H9 (cell line): ENCODE results near the gene RBFOX1. TPM values are rescaled to one million over a fixed set of nuclear protein-coding genes. Genes with fewer than 3 reads are reported as not detected.

Source experiments
- DNase-seq: peaks from one replicate; pipeline ENCODE4 v3.0.0-alpha.2; 2017
- H2AFZ ChIP-seq: one replicate; pipeline ENCODE4 v1.6.1; 2013; ENCODE audit warnings: mild to moderate bottlenecking, low read length, control low read depth, moderate library complexity
- H2AK5ac ChIP-seq: 2 replicates; pipeline ENCODE4 v1.6.1; 2013; ENCODE audit warnings: low read length, control low read depth, mixed read lengths; ENCODE audit not compliant: insufficient read length
- H2BK120ac ChIP-seq: one replicate; pipeline ENCODE4 v1.6.1; 2013; ENCODE audit warnings: low read depth, mild to moderate bottlenecking, low read length, control low read depth, inconsistent platforms; ENCODE audit not compliant: poor library complexity, severe bottlenecking
- H2BK12ac ChIP-seq: 2 replicates; pipeline ENCODE4 v1.6.1; 2013; ENCODE audit warnings: low read length, control low read depth, mixed read lengths, low read depth; ENCODE audit not compliant: insufficient read length
- H2BK15ac ChIP-seq: 2 replicates; pipeline ENCODE4 v1.6.1; 2013; ENCODE audit warnings: low read depth, low read length, control low read depth
- H2BK20ac ChIP-seq: one replicate; pipeline ENCODE4 v1.6.1; 2013; ENCODE audit warnings: low read depth, mild to moderate bottlenecking, low read length, control low read depth, inconsistent platforms; ENCODE audit not compliant: poor library complexity, severe bottlenecking
- H2BK5ac ChIP-seq: 2 replicates; pipeline ENCODE4 v1.6.1; 2013; ENCODE audit warnings: low read length, control low read depth, mixed read lengths; ENCODE audit not compliant: insufficient read length
- H3K14ac ChIP-seq: 2 replicates; pipeline ENCODE4 v1.6.1; 2013; ENCODE audit warnings: low read length, control low read depth; ENCODE audit not compliant: insufficient read depth
- H3K18ac ChIP-seq: 2 replicates; pipeline ENCODE4 v1.6.1; 2013; ENCODE audit warnings: low read depth, mild to moderate bottlenecking, mixed read lengths, low read length, control low read depth; ENCODE audit not compliant: insufficient read length
- H3K23ac ChIP-seq: 2 replicates; pipeline ENCODE4 v1.6.1; 2013; ENCODE audit warnings: low read length, control low read depth, mixed read lengths, low read depth; ENCODE audit not compliant: insufficient read length
- H3K23me2 ChIP-seq: 2 replicates; pipeline ENCODE4 v1.6.1; 2013; ENCODE audit warnings: low read depth, mild to moderate bottlenecking, mixed read lengths, low read length, control low read depth; ENCODE audit not compliant: insufficient read length, poor library complexity, severe bottlenecking
- H3K27ac ChIP-seq: 2 replicates; pipeline ENCODE4 v1.5.1; 2013; ENCODE audit warnings: low read length, control low read depth, mixed read lengths, low read depth; ENCODE audit not compliant: insufficient read length
- H3K27me3 ChIP-seq: 2 replicates; pipeline ENCODE4 v1.6.1; 2013; ENCODE audit warnings: low read length, control low read depth, inconsistent platforms; ENCODE audit not compliant: insufficient read depth
- H3K4ac ChIP-seq: 2 replicates; pipeline ENCODE4 v1.6.1; 2013; ENCODE audit warnings: low read depth, mild to moderate bottlenecking, control low read depth, inconsistent platforms, low read length, moderate library complexity
- H3K4me1 ChIP-seq: 2 replicates; pipeline ENCODE4 v1.6.1; 2013; ENCODE audit warnings: low read length, control low read depth, inconsistent platforms; ENCODE audit not compliant: insufficient read depth
- H3K4me2 ChIP-seq: 2 replicates; pipeline ENCODE4 v1.6.1; 2013; ENCODE audit warnings: low read length, control low read depth, mixed read lengths; ENCODE audit not compliant: insufficient read length, insufficient read depth
- H3K56ac ChIP-seq: 2 replicates; pipeline ENCODE4 v1.6.1; 2013; ENCODE audit warnings: low read depth, mild to moderate bottlenecking, mixed read lengths, low read length, control low read depth; ENCODE audit not compliant: insufficient read length
- H3K79me1 ChIP-seq: 2 replicates; pipeline ENCODE4 v1.6.1; 2013; ENCODE audit warnings: low read depth, mild to moderate bottlenecking, moderate library complexity, low read length, control low read depth, inconsistent platforms; ENCODE audit not compliant: insufficient read depth, poor library complexity, severe bottlenecking
- H3K79me2 ChIP-seq: 2 replicates; pipeline ENCODE4 v1.6.1; 2013; ENCODE audit warnings: low read length, control low read depth, inconsistent platforms; ENCODE audit not compliant: insufficient read depth
- H3K9ac ChIP-seq: 2 replicates; pipeline ENCODE4 v1.6.1; 2013; ENCODE audit warnings: low read length, control low read depth, mixed read lengths; ENCODE audit not compliant: insufficient read length; ENCODE audit errors: extremely low read depth
- H3K9me3 ChIP-seq: one replicate; pipeline ENCODE4 v1.6.1; 2013; ENCODE audit warnings: low read depth, low read length, inconsistent platforms; ENCODE audit not compliant: control insufficient read depth
- H3T11ph ChIP-seq: one replicate; pipeline ENCODE4 v1.6.1; 2013; ENCODE audit warnings: mild to moderate bottlenecking, low read length, control low read depth, inconsistent platforms
- H4K20me1 ChIP-seq: one replicate; pipeline ENCODE4 v1.6.1; 2013; ENCODE audit not compliant: control insufficient read depth, insufficient read length, insufficient read depth
- H4K5ac ChIP-seq: 2 replicates; pipeline ENCODE4 v1.6.1; 2013; ENCODE audit warnings: low read depth, mild to moderate bottlenecking, mixed read lengths, low read length, control low read depth; ENCODE audit not compliant: insufficient read length
- H4K8ac ChIP-seq: replicated peaks from 2 replicates; pipeline ENCODE4 v1.6.1; 2013; ENCODE audit warnings: low read length, control low read depth, mixed read lengths, low read depth; ENCODE audit not compliant: insufficient read length
- H4K91ac ChIP-seq: 2 replicates; pipeline ENCODE4 v1.6.1; 2013; ENCODE audit warnings: low read depth, mild to moderate bottlenecking, moderate library complexity, mixed read lengths, low read length, control low read depth; ENCODE audit not compliant: insufficient read length
- H3K27ac Mint-ChIP-seq, 3 experiments: 2 replicates in 2 of 3; 3 replicates in 1 of 3; pipeline ENCODE4 v1.8.0; 2020 to 2021; ENCODE audit warnings: mixed read lengths in 3 of 3, mild to moderate bottlenecking in 1 of 3, moderate library complexity in 1 of 3
- H3K27me3 Mint-ChIP-seq: 2 replicates; pipeline ENCODE4 v1.8.0; 2021; ENCODE audit warnings: low read depth, mild to moderate bottlenecking, moderate library complexity, mixed read lengths
- H3K36me3 Mint-ChIP-seq, 3 experiments: 2 replicates in 2 of 3; 3 replicates in 1 of 3; pipeline ENCODE4 v1.8.0; 2020 to 2021; ENCODE audit warnings: low read depth in 3 of 3, mixed read lengths in 3 of 3; ENCODE audit not compliant: insufficient read depth in 1 of 3
- H3K4me1 Mint-ChIP-seq, 2 experiments: 2 replicates each; pipeline ENCODE4 v1.8.0; 2020; ENCODE audit warnings: mixed read lengths in 2 of 2
- H3K4me3 Mint-ChIP-seq, 2 experiments: 2 replicates in 1 of 2; 3 replicates in 1 of 2; pipeline ENCODE4 v1.8.0; 2020 to 2021; ENCODE audit warnings: mild to moderate bottlenecking in 2 of 2, mixed read lengths in 2 of 2, moderate library complexity in 1 of 2
- H3K9me3 Mint-ChIP-seq, 2 experiments: 2 replicates in 1 of 2; 3 replicates in 1 of 2; pipeline ENCODE4 v1.8.0; 2020; ENCODE audit warnings: mild to moderate bottlenecking in 2 of 2, mixed read lengths in 2 of 2, moderate library complexity in 1 of 2
- CTCF ChIP-seq: fragments of 200-600 bp; sonication (generic); conservative IDR thresholded peaks from 3 replicates; pipeline ENCODE4 v1.8.0; 2021; ENCODE audit warnings: antibody characterized with exemption, mild to moderate bottlenecking
- WGBS: extraction: QIAGEN DNeasy Blood & Tissue Kit; methylation state at CpG from one replicate; pipeline ENCODE4 v1.1.7; 2013; ENCODE audit warnings: missing lambda C conversion rate, low lambda C conversion rate, mixed read lengths; ENCODE audit not compliant: insufficient read length; ENCODE audit errors: extremely low coverage; 5-methylcytosine and 5-hydroxymethylcytosine counted together
- total RNA-seq: library from RNA; stranded (reverse); gene quantifications from 2 replicates; pipeline ENCODE4 v1.2.1, GENCODE V29; 2021

The RBFOX1 gene
- total RNA-seq, 1 experiment from 2014 or later = 2.0 TPM

GRCh38 chr16:7482596-7483290 lies 150.1 kb downstream of the RBFOX1 start:
- H3T11ph ChIP-seq = no peak overlapping the region
- Mint-ChIP-seq H3K27me3 (peaks cover 3% of the 10 kb centered on the region; the same call in 1 of the 2 replicates), H3K27ac (no peak overlapping the region), H3K4me3 (no peak overlapping the region), H3K36me3 (no peaks in the 10 kb centered on the region), H3K9me3 (no peaks in the 10 kb centered on the region), H3K4me1 (no peaks in the 10 kb centered on the region)
- H3K4me1 ChIP-seq = no peaks in the 10 kb centered on the region
- no peak overlapping the region for H2BK12ac ChIP-seq
- no peak overlapping the region for H3K9ac ChIP-seq
- no peaks in the 10 kb centered on the region for H3K79me2 ChIP-seq
- no peak overlapping the region for H4K5ac ChIP-seq
- no peak overlapping the region for H4K91ac ChIP-seq
- no peaks in the 10 kb centered on the region for H3K79me1 ChIP-seq
- H2AFZ ChIP-seq = no peak overlapping the region
- no peak overlapping the region for H3K14ac ChIP-seq
- no peak for TF ChIP-seq CTCF
- H3K27me3 ChIP-seq = no peaks in the 10 kb centered on the region
- no peak overlapping the region for H3K4ac ChIP-seq
- no peak overlapping the region for H2BK120ac ChIP-seq
- H4K8ac ChIP-seq = no peak overlapping the region
- no peak for DNase-seq
- H2AK5ac ChIP-seq = no peak overlapping the region
- H3K27ac ChIP-seq = no peak overlapping the region
- H2BK5ac ChIP-seq = no peak overlapping the region
- no CpG with 5 or more reads among the region's 10 CpGs for WGBS
- no peak overlapping the region for H2BK20ac ChIP-seq
- H4K20me1 ChIP-seq = no peaks in the 10 kb centered on the region
- H3K56ac ChIP-seq = no peak overlapping the region
- H3K18ac ChIP-seq = no peak overlapping the region
- H3K23ac ChIP-seq = no peak overlapping the region
- H3K4me2 ChIP-seq = no peak overlapping the region
- H3K9me3 ChIP-seq = no peaks in the 10 kb centered on the region
- H2BK15ac ChIP-seq = no peak overlapping the region
- H3K23me2 ChIP-seq = no peaks in the 10 kb centered on the region
